Activated CD4-positive, CD25-positive, alpha-beta regulatory T cell treated with anti-CD3 and anti-CD28 coated beads, Interleukin-2, amount 50 U/mL, for 16 hours (primary cell): ENCODE results near the gene CLASP1.
"Not testable (repeated sequence)": the region's sequence is repeated elsewhere in the genome, so short reads cannot be mapped to it uniquely, and the experiment has no call there.

ENCODE experiments used
- DNase-seq: peaks from one replicate; pipeline ENCODE4 v3.0.0-alpha.2; 2020; ENCODE audit warnings: low read depth, low spot score

The CLASP1 gene

GRCh38 chr2:121326628-121327027, 322.6 kb downstream of the CLASP1 start:
- no peak for DNase-seq

- no peak for DNase-seq
Observed at GRCh38 chr2:121324601-121325000, 324.7 kb downstream of the CLASP1 start.

- DNase-seq: no peak
Observed at GRCh38 chr2:121321476-121321875, 327.8 kb downstream of the CLASP1 start.

- no peak for DNase-seq
Observed at GRCh38 chr2:121319941-121320340, 329.3 kb downstream of the CLASP1 start.

- DNase-seq: no peak
Observed at GRCh38 chr2:121316986-121317385, 332.3 kb downstream of the CLASP1 start.

GRCh38 chr2:121313701-121314100, 335.6 kb downstream of the CLASP1 start:
- not testable (repeated sequence) for DNase-seq

GRCh38 chr2:121309801-121310200, 339.5 kb downstream of the CLASP1 start:
- no peak for DNase-seq

- DNase-seq: no peak
Observed at GRCh38 chr2:121309323-121309722, 339.9 kb downstream of the CLASP1 start.

- no peak for DNase-seq
Observed at GRCh38 chr2:121307048-121307447, 342.2 kb downstream of the CLASP1 start.

GRCh38 chr2:121304941-121305340, 344.3 kb downstream of the CLASP1 start:
- no peak for DNase-seq

- DNase-seq: no peak
Observed at GRCh38 chr2:121303531-121304263, 345.6 kb downstream of the CLASP1 start.

GRCh38 chr2:121301190-121301589, 348.1 kb downstream of the CLASP1 start:
- not testable (repeated sequence) for DNase-seq

- DNase-seq: no peak
Observed at GRCh38 chr2:121298476-121298875, 350.8 kb downstream of the CLASP1 start.

- not testable (repeated sequence) for DNase-seq
Observed at GRCh38 chr2:121297866-121298265, 351.4 kb downstream of the CLASP1 start.

GRCh38 chr2:121297217-121297830, 351.9 kb downstream of the CLASP1 start:
- no peak for DNase-seq

- DNase-seq: no peak
Observed at GRCh38 chr2:121295911-121296650, 353.2 kb downstream of the CLASP1 start.

- DNase-seq: no peak
Observed at GRCh38 chr2:121294881-121295840, 354.1 kb downstream of the CLASP1 start.

- no peak for DNase-seq
Observed at GRCh38 chr2:121293450-121294325, 355.6 kb downstream of the CLASP1 start.

- DNase-seq: no peak
Observed at GRCh38 chr2:121291251-121291580, 358.0 kb downstream of the CLASP1 start.

GRCh38 chr2:121289271-121289670, 360.0 kb downstream of the CLASP1 start:
- no peak for DNase-seq
